GM19193 (cell line): ENCODE results near the gene GPR31.

Source experiments
- POLR2A ChIP-seq: IDR thresholded peaks from 4 replicates; pipeline ENCODE4 v1.6.1; 2011; ENCODE audit not compliant: insufficient read depth, insufficient read length; ENCODE audit errors: extremely low read depth

The GPR31 gene

DNA sequence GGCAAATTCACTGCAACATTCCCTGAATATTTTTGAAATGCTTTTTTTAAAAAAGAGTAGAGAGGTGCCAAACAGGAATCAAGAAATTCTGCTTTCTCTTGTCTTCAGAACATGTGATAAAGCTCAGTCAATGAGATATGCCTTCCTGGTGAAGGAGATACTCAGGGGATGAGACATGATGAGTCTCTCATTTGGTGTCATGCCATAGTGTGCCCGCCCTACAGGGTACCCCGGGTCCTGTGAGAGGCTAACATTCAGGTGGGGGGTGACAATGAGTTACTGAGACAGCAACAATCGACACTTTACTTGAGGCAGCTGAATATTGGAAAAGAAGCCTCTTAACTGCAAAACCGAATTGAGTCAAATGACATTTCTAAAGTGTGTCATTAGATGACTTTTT is 28.2 kb downstream of the GPR31 start:
- no peak for TF ChIP-seq POLR2A

DNA sequence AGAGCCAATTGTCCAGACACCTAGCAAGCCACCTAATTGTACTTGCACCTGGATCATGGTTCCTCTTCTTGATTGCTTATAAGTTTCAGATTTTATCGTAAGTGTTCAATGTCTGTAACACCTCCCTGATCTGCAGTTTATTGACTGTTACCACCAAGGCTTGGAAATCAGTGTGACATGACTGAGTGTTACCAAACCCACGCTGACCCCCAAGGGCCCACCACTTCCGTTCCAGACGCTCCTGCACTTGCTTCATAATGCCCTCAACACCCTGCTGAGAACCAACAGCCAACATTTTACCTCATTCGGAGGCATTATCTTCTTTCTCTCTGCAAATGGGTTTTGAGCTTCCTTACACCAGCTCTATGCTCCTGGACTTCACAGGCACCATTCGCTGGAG is 28.6 kb downstream of the GPR31 start:
- TF ChIP-seq POLR2A, result no peak

DNA sequence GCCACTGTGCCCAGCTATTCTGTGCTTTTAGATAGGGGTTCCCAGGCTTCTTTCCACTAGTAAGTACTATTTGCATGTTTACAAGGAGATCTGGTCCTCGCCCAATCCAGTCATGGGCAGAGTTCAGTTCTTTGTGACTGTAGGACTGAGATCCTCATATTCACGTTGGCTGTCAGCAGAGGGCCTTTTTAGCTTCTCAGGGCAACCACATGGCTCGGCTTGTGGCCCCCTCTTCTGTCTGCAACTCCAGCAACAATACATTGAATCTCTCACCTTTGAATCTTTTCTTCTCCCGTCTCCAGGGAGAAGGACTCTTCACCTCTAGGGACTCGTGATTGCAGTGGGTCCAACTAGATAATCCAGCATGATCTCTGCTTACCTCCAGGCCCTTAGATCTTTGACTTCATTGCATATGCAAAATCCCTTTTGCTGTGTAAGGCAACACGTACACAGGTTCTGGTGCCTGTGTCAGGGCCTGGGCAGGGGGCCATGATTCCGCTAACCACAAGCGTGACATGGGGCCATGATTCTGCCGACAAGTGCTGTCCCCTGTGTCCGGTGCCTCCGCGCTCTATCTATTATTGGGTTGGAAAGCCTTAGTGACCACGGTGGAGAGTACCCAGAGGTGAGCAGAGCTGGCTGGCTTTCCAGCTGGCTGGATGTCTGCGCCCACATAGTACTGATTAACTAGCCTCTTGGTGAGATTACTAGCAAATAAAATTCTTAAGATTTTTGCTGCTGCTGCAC is 29.8 kb downstream of the GPR31 start:
- TF ChIP-seq POLR2A, result no peak

DNA sequence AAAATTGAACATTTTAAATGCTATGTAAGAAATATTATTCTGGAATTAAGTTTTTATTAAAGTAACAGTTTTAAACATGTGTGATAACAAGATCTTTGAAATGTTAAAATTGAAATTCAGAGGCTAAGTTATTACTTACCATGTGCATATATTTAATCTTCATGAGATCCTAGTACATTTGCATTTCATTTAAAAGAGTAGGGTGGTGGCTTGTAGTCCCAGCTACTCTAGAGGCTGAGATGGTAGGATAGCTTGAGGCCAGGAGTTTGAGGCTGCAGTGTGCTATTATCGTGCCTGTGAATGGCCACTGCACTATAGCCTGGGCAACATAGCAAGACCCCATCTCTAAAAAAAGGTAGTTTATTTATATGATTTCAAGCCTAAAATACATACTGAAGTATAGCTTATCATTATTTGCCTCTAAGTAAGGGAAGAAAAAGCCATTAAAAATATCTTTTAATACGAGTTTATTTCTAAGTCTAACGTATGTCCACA is 31.9 kb downstream of the GPR31 start:
- TF ChIP-seq POLR2A, result no peak

DNA sequence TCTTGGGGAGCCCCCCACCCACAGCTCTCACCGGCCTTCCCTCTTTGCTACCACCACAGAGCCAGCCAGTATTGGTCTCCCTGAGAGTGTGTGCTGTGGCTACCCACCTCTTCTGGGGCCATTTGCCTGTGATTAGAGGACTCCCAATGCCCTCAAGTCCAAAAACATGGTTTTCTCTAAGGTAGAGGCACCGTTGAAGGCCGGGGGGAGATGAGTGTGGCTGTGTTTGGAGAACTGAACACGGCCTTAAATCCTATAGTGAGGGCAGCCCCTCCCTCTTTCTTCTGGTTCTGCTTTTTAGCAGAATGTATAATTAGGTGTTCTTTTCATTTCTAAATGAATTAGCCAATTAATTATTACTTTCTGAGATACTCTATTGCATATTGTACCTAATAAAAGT is 32.4 kb downstream of the GPR31 start:
- TF ChIP-seq POLR2A, result no peak

DNA sequence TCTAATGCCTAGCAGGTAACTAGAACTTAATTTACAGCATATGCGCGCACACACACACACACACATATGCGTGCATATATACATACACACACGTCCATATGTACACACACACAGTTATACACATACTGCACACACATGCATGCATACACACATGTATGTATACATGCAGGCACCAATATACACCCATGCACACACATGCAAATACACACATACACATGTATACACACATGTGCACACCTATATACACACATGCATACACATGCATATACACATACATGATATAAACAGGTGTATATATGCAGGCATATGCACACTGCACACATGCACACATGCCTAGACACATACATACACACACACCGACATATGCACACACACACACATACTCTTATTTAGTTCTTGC is 33.0 kb downstream of the GPR31 start:
- TF ChIP-seq POLR2A, result no peak

DNA sequence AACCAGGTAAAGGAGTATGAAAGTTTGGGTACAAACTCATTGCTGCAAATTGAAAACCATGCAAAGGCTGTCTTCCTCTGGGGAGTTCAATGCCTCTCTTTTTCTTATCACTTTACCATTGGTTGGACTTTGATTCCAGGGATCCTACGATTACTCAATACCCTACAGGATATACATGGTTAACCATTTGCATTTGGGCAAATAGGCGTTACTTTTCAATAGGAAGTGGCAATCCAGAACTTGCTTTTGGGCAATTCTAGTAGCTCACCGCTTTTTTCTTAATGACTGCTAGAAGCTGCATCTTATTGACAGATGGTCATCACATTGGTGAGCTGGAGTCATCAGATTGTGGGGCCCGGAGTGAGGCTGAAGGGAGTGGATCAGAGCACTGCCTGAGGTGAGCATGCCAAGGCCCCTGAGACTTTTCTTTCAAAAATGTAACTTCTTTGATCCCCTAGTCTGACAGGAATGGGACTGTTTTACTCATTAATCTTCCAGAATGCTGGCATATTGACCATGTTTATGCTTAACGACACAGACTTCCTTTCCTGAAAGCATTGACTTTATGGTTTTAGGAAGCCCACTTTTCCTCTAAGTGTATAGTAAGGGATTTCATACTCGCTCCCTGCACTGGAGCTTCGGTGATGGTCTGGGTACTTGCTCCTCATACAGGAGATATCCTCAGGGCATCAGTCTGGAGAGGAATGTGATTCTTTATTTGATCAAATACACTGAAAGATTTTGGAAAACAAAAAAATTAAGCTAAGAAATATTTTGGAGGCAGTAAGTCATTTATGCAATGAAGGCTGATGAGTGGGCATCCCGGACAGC is 34.7 kb downstream of the GPR31 start, which contains the start of gene CCR6:
Gene CCR6 (plus strand): TSS at position 270 of the 831 bp plus-strand sequence. CDS start 13,039 bp downstream, outside the sequence.
- peak; percentile 45 for TF ChIP-seq POLR2A

DNA sequence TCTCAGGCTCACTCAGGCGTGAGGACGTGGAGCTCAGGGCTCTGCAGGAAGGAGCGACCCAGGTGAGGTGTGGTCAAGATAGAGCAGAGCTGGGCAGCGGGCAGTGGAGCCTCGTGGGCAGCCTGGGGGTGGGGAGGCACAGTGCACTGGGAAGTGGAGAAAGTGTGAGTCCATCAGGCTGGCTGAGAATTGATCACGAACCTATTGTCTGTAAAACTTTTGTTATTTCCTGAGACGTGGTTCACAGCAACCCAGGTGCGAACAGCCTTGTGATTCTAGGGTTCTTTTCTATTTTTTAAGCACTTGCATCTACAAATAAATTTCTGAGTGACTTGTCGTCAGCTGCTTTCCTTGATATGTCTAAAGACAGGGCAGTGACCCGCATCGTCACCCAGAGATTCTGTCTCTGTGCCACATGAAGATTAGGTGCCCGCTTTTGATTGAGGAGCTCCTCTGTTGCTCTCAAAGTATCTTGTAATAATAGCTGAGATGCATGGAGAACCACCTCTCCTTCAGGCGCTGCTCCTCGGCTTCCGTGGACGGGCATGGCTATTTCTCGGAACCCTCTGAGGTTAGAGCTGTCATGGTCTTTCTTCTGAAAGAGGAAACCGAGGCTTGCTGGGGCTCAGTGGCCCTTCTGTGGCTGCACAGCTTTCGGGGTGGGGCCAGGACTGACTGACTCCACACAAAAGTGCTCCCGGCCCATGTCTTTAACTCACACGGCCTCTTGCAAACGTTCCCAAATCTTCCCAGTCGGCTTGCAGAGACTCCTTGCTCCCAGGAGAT is 35.5 kb downstream of the GPR31 start:
- TF ChIP-seq POLR2A, result no peak

DNA sequence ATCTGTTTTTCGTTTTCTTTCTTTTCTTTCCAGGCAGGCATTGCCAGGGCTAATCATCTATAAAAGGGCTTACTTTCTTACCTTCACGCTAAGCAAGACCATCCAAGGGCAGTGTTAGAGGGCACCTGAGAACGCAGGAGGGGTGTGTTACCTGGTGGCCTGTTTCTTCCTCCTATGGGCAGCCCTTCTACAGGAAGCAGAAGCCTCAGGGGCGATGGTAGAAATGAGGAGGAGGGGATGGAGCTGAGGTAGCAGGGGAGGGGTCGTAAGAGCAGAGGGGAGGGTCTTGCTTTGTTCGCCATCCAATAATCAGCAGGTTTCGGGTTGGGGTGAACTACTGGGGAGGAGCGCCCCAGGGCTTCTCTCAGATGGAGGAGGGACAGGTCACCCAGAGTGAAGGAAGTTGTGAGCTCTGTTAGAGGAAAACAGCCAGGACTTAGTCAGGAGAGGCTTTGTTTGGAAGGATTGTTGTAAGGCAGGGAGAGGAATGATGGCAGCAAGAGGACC is 36.4 kb downstream of the GPR31 start:
- no peak for TF ChIP-seq POLR2A

DNA sequence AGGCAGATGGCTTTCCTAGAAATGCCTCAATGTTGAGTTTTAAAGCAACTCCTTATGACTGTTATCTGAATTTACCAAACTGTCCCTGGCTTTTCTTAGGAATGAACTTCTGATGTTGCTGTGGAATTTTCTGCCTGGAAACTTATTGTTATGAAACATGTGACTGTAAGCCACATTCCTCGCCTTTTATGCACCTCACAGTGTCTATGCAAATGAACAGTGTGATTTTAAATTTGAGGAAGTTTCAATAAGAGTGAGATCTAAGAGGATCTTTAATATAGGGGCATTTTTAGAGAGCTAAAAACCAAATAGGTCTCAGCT is 37.2 kb downstream of the GPR31 start:
- no peak for TF ChIP-seq POLR2A

DNA sequence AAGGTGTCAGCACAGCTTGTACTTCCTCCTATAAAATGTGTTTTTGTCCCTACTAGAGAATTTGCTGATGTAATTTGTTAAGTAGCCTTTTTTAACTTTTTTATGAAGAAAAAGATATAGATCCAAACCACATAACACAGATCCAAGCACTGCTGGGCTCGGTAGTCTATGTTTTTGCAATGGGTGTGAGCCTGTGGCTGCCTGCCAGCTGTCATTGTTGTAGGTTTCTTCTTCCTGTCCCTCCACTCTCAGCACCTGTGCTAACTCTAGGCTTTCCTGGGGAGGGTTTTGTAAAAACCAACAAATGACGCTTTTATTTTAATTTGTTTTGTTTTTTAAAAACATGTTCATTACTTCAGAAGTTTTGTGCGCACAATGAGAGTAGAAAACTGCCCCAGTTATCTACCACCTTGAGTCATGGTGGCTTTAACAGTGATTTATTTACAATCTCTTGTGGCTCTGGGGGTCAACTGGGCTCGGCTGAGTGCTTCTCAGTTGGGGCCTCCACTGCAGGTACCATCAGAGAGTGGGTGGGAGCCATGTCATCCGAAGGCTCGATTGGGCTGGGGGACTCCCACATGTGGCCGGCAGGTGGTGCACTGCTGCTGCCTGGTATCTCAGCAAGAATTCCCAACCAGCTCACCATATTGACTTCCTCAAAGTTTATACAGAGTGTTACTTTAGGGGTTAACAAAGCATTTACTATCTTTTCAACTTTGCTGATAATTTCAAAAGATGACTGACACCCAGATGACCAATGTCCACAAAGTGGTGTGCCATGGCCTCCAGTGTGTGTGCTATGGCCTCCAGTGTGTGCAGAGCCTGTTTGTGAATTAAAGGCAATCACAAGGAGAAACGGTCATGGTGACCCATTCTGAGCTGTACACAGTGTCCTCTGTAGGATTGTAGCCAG is 37.9 kb downstream of the GPR31 start:
- no peak for TF ChIP-seq POLR2A

DNA sequence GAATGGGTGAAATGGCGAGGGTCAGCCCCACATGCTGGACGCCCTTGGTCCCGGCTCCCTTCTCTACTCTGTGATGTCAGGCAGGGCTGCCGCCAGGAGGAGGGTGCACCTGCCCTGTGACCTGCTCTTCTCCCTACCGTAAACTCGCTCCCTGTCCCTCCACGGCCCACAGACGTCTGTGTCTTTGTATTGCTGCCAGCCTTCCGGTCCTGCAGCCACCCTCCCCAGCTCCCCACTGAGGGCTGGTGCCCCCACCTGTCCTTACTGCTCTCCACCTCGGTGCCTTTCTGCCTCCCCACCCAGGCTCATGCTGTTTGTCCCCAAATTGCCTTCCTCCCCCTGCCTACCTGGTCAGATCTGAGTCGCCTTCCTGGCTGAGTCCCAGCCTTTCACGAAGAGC is 38.9 kb downstream of the GPR31 start:
- no peak for TF ChIP-seq POLR2A

DNA sequence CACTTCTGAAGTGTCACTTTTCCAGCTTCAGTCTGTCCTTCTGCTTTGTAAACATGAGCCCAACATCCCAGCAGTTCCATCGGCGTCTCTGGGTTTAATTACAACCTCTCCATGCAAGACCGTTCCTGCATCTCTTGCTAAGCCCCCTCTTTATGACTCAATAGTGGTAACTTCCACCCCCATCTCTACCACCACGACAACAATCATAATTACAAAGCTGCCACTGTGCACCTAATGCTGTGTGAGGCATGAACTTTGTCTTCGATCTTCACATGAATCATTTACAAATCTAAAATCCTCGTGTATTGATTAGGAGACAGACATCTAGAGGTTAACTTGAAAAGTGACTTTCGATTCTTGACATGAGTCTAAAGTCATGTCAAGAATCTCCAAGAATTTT is 39.8 kb downstream of the GPR31 start:
- no peak for TF ChIP-seq POLR2A

DNA sequence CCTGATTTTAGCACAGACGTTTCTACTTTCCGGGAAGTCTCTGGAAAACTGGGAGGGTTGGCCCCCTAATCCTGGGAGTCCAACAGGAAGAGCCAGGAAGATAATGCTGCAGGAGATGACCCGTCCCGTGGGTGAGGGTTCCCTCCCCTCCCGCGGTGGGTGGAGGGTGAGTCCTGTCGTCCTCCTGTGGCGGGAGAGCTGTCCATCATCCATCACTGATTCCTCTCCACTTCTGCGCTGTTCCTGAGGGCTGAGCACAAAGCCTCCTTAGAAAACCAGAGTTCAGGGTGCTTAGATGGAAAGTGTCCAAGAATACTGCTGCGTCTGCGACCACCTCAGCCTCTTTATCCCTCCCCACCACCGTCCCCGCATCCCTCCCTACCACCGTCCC is 40.9 kb downstream of the GPR31 start:
- TF ChIP-seq POLR2A, result no peak
